MM.1S (cell line): Measurements from ENCODE around the gene CTAG1B.

Source experiments
- EZH2 ChIP-seq: fragments of 300-600 bp; sonication (generic); optimal IDR thresholded peaks from 2 replicates; pipeline ENCODE3; 2017; ENCODE audit warnings: low read depth, mild to moderate bottlenecking, antibody characterized with exemption, low read length, mixed read lengths
- EZH2phosphoT487 ChIP-seq: fragments of 300-600 bp; sonication (generic); IDR thresholded peaks from 2 replicates; pipeline ENCODE4 v1.6.1; 2018; ENCODE audit warnings: antibody characterized with exemption, low read length
- TF ChIP-seq, protein P1 (sequence below): fragments of 300-600 bp; sonication (generic); IDR thresholded peaks from 2 replicates; pipeline ENCODE4 v1.5.1; 2016; ENCODE audit warnings: antibody characterized with exemption, low read length, mixed read lengths

DNA sequence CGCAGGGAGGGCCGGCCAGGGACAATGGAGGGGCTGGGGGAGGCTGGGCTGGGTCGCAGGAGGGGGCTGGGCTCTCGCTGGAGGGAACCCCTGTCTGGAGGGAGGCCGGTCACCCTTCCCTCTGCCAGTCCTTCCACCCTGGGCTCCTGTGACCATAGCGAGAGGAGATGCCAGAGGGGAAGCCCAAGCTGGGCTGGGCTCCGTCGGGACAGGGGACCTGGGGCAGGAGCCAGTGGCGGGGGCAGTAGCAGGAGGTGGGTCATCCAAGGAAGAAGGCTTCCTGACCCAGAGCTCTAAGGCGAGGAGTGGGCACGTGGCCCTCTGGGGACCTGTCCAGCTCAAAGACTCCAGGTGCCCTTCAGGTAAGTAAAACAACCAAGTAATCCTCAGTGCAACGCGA is 16.9 kb downstream of the CTAG1B start:
- TF ChIP-seq EZH2phosphoT487 (no peak), EZH2 (no peak)
- TF ChIP-seq, protein P1, sequence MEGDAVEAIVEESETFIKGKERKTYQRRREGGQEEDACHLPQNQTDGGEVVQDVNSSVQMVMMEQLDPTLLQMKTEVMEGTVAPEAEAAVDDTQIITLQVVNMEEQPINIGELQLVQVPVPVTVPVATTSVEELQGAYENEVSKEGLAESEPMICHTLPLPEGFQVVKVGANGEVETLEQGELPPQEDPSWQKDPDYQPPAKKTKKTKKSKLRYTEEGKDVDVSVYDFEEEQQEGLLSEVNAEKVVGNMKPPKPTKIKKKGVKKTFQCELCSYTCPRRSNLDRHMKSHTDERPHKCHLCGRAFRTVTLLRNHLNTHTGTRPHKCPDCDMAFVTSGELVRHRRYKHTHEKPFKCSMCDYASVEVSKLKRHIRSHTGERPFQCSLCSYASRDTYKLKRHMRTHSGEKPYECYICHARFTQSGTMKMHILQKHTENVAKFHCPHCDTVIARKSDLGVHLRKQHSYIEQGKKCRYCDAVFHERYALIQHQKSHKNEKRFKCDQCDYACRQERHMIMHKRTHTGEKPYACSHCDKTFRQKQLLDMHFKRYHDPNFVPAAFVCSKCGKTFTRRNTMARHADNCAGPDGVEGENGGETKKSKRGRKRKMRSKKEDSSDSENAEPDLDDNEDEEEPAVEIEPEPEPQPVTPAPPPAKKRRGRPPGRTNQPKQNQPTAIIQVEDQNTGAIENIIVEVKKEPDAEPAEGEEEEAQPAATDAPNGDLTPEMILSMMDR, result no peak
